Spleen (tissue), 11 donors: Measurements from ENCODE around the gene SPECC1. TPM values are rescaled to one million over a fixed set of nuclear protein-coding genes. Genes with fewer than 3 reads are reported as not detected.

Experiments
- DNase-seq: peaks from one replicate; pipeline ENCODE4 v3.0.0-alpha.2; 2020
- H3K27ac ChIP-seq, 8 donors: fragments of 200-600 bp; sonication (generic) in 7 of 8; 1 replicate in 4 of 8; 2 replicates in 4 of 8; pipeline versions ENCODE4 v1.5.0 to v1.8.0; 2016 to 2021; ENCODE audit warnings: inconsistent platforms in 4 of 8, mild to moderate bottlenecking in 4 of 8, moderate library complexity in 1 of 8
- H3K27me3 ChIP-seq, 7 donors: fragments of 200-600 bp; sonication (generic) in 6 of 7; replicated peaks in 1 of 7; 1 replicate in 4 of 7; 2 replicates in 3 of 7; pipeline versions ENCODE4 v1.5.0 to v1.8.0; 2016 to 2021; ENCODE audit warnings: inconsistent platforms in 3 of 7, mild to moderate bottlenecking in 1 of 7
- H3K36me3 ChIP-seq, 6 donors: fragments of 200-600 bp; sonication (generic) in 5 of 6; 1 replicate in 4 of 6; 2 replicates in 2 of 6; pipeline versions ENCODE4 v1.5.0 to v1.8.0; 2016 to 2021; ENCODE audit warnings: inconsistent platforms in 2 of 6
- H3K4me1 ChIP-seq, 6 donors: fragments of 200-600 bp; sonication (generic) in 5 of 6; 1 replicate in 3 of 6; 2 replicates in 3 of 6; pipeline versions ENCODE4 v1.5.0 to v1.8.0; 2016 to 2021; ENCODE audit warnings: inconsistent platforms in 3 of 6
- H3K4me3 ChIP-seq, 8 donors: fragments of 200-600 bp; sonication (generic) in 7 of 8; 1 replicate in 4 of 8; 2 replicates in 4 of 8; pipeline versions ENCODE4 v1.5.0 to v1.8.0; 2016 to 2021; ENCODE audit warnings: inconsistent platforms in 4 of 8, mild to moderate bottlenecking in 4 of 8, moderate library complexity in 2 of 8
- H3K9me3 ChIP-seq, 8 donors: fragments of 200-600 bp; sonication (generic) in 7 of 8; 1 replicate in 4 of 8; 2 replicates in 4 of 8; pipeline versions ENCODE4 v1.5.0 to v1.8.0; 2016 to 2021; ENCODE audit warnings: inconsistent platforms in 4 of 8
- POLR2A ChIP-seq, 3 donors: fragments of 450-650 bp; IDR thresholded peaks; one replicate each; pipeline ENCODE4 v1.5.1; 2017; ENCODE audit warnings: antibody characterized with exemption in 3 of 3, mild to moderate bottlenecking in 1 of 3
- POLR2AphosphoS5 ChIP-seq, 3 donors: sonication (generic); formaldehyde crosslinking; IDR thresholded peaks; one replicate each; pipeline ENCODE4 v1.5.1; 2017; ENCODE audit warnings: antibody characterized with exemption in 3 of 3
- WGBS, 5 donors: extraction: QIAGEN DNeasy Blood & Tissue Kit in 3 of 5; methylation state at CpG; one replicate each; pipeline versions ENCODE4 v1.1.5 to v1.1.7; 2013 to 2018; 5-methylcytosine and 5-hydroxymethylcytosine counted together
- intact Hi-C: fragments of 100-400 bp; cut with DNase I; formaldehyde crosslinking; loops from one replicate; pipeline ENCODE4 v1.15.0; 2023; ENCODE audit warnings: low total_unique reads
- polyA plus RNA-seq, 3 donors: library from polyadenylated mRNA; stranded (reverse); fragments of 200-250 nt; gene quantifications; one replicate each; pipeline ENCODE4 v1.2.1, GENCODE V29; 2013
- total RNA-seq, 7 donors: library from RNA; depleted of rRNA in 3 of 7; stranded (reverse); fragments of >200 nt in 3 of 7; fragmentation: NEBNext Ultra II Directional in 4 of 7; extraction: Animal tissue kit (Norgen Biotek cat#: 25700) in 4 of 7; gene quantifications; one replicate each; pipeline versions ENCODE4 v1.1.0 to v1.2.1, GENCODE V29; 2016 to 2021
- TF ChIP-seq, protein P1 (sequence below), 11 experiments: fragments of 200-600 bp in 7 of 11; fragments of 450-650 bp in 4 of 11; sonication (generic) in 4 of 11; IDR thresholded peaks in 8 of 11; conservative IDR thresholded peaks in 3 of 11; 1 replicate in 7 of 11; 2 replicates in 4 of 11; pipeline versions ENCODE4 v1.4.0 to v1.8.0; 2016 to 2021; ENCODE audit warnings: antibody characterized with exemption in 11 of 11, inconsistent platforms in 4 of 11, mild to moderate bottlenecking in 1 of 11
- donor health status: healthy with polysubstance abuse.
- donor health status: DM: no; HTN: no; CAD: no; lungs with moderate emphysema.
- donor health status: DM: no; HTN: no; CAD: no.
- donor health status: Bipolar disorder and iron deficiency.
- donor health status: healthy.
- donor health status: DM: no; HTN: no; CAD: no.
- donor health status: DM: yes; HTN: yes; CAD: no.

The SPECC1 gene
- total and polyA plus RNA-seq, 10 donors: 7.4 to 129 (median 84.8) TPM

DNA sequence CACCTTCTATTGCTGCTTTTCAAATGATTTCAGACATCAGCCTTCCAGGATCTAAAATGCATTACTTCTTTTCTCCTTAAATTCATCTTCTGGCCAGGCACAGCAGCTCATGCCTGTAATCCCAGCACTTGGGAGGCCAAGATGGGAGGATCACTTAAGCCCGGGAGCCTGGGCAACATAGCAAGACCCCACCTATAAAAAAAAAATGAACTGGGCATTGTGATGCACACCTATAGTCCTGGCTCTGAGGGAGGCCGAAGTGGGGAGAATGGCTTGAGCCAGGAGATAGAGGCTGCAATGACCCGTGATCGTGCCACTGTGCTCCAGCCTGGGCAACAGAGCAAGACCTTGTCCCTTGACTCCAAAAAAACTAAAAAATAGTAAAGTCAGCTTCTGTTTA lies 208.5 kb downstream of the SPECC1 start:
- 93 to 97% (median 96%) methylated on average over 4 of the region's 4 CpGs for WGBS, 5 donors
- Histone ChIP-seq H3K36me3 (no peaks in the 10 kb centered on the region), H3K9me3 (peaks cover 0 to 4% (median 0%) of the 10 kb centered on the region in 8 donors), H3K4me1 (no peaks in the 10 kb centered on the region), H3K4me3 (no peak overlapping the region), H3K27me3 (no peaks in the 10 kb centered on the region), H3K27ac (no peak overlapping the region)
- TF ChIP-seq POLR2A (IDR thresholded peaks at IDR 0.05) (no peak), POLR2AphosphoS5 (IDR thresholded peaks at IDR 0.05) (no peak)
- TF ChIP-seq, protein P1, sequence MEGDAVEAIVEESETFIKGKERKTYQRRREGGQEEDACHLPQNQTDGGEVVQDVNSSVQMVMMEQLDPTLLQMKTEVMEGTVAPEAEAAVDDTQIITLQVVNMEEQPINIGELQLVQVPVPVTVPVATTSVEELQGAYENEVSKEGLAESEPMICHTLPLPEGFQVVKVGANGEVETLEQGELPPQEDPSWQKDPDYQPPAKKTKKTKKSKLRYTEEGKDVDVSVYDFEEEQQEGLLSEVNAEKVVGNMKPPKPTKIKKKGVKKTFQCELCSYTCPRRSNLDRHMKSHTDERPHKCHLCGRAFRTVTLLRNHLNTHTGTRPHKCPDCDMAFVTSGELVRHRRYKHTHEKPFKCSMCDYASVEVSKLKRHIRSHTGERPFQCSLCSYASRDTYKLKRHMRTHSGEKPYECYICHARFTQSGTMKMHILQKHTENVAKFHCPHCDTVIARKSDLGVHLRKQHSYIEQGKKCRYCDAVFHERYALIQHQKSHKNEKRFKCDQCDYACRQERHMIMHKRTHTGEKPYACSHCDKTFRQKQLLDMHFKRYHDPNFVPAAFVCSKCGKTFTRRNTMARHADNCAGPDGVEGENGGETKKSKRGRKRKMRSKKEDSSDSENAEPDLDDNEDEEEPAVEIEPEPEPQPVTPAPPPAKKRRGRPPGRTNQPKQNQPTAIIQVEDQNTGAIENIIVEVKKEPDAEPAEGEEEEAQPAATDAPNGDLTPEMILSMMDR (IDR thresholded peaks at IDR 0.05 in 8 of 11, conservative IDR thresholded peaks at IDR 0.05 in 3 of 11): no peak
- DNase-seq: no peak
- intact Hi-C loops: no loop called here

DNA sequence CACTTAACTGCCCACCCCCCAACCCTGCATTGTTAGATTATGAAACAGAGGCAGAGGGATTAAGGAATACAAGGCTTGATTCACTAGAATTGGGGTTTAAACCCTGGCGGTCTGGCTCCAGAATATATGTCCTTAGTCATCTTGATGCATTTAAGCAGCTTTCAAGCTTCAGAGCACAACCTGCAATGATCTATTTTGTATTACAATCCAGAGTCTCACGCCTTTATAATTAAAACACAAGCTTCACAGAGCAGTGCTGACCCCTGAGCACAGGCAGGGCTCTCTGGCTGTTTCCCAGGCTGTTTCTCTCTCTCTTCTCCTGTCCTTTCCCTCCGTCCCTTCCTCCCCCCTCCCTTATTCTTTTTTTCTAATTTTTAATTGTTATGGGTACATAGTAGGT lies 209.1 kb downstream of the SPECC1 start:
- no peaks in the 10 kb centered on the region for H3K4me1 ChIP-seq
- DNase-seq: no peak
- H3K9me3 ChIP-seq: peaks cover 0 to 4% (median 0%) of the 10 kb centered on the region in 8 donors
- no peak overlapping the region for H3K4me3 ChIP-seq
- intact Hi-C loops: no loop called here
- H3K36me3 ChIP-seq: no peaks in the 10 kb centered on the region
- 88 to 93% (median 90%) methylated on average over 3 of the region's 3 CpGs for WGBS, 5 donors
- no peak overlapping the region for H3K27ac ChIP-seq
- no peaks in the 10 kb centered on the region for H3K27me3 ChIP-seq
- TF ChIP-seq, protein P1 (IDR thresholded peaks at IDR 0.05 in 8 of 11, conservative IDR thresholded peaks at IDR 0.05 in 3 of 11): no peak
- no peak for TF ChIP-seq POLR2AphosphoS5 (IDR thresholded peaks at IDR 0.05)
- TF ChIP-seq POLR2A (IDR thresholded peaks at IDR 0.05): no peak

DNA sequence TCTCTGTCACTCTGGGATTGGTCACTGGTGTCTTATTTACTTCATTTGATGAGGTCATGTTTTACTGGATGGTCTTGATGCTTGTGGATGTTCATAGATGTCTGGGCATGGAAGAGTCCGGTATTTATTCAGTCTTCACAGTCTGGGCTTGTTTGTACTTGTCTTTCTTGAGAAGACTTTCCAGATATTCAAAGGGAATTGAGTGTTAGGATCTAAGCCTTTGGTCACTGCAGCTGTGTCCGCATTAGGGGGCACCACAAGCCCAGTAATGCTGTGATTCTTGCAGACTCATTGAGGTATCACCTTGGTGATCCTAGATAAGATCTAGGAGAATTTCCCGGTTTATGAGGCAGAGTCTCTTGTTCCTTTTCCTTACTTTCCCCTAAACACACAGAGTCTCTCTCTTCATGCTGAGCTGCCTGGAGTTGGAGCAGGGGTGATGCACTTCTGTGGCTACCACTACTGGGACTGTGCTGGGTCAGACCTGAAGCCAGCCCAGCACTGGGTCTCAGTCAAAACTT lies 214.7 kb downstream of the SPECC1 start:
- WGBS, 5 donors: 70 to 84% (median 81%) methylated on average over 3 of the region's 3 CpGs
- Histone ChIP-seq H3K27ac (peak overlapping the region in 1 of 8 donors; percentile 22), H3K4me3 (no peak overlapping the region)

DNA sequence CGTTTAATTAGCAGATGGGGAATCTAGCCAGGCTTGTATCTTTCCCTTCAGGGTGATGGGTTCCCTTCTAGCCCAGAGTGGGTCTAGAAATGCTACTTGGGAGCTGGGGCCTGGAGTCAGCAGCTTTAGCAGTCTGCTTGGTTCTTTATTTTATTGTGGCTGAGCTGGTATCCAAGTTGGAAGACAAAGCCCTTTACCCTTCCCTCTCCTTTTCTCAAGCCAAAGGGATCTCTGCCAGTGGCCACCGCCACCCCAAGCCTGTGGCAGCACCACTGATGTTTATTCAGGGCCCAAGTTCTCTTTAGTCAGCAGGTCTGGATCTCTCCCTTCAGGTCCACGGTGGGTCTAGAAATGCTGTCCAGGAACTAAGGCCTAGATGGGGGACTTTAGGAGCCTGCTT lies 215.2 kb downstream of the SPECC1 start:
- intact Hi-C loops: no loop called here
- WGBS, 5 donors: 56 to 76% (median 74%) methylated on average over 3 of the region's 3 CpGs
- Histone ChIP-seq H3K27ac (peak overlapping the region in 1 of 8 donors; percentile 22), H3K4me3 (no peak overlapping the region), H3K36me3 (peaks cover 0 to 22% (median 5%) of the 10 kb centered on the region in 6 donors), H3K4me1 (peaks cover 0 to 11% (median 0%) of the 10 kb centered on the region in 6 donors), H3K9me3 (peaks cover 0 to 4% (median 0%) of the 10 kb centered on the region in 8 donors), H3K27me3 (no peaks in the 10 kb centered on the region)
- TF ChIP-seq POLR2A (IDR thresholded peaks at IDR 0.05) (no peak), POLR2AphosphoS5 (IDR thresholded peaks at IDR 0.05) (no peak)
- TF ChIP-seq, protein P1 (IDR thresholded peaks at IDR 0.05 in 8 of 11, conservative IDR thresholded peaks at IDR 0.05 in 3 of 11): no peak
- no peak for DNase-seq

More for the DNA sequence above, 214.7 kb downstream of the SPECC1 start:
- H3K9me3 ChIP-seq: peaks cover 0 to 4% (median 0%) of the 10 kb centered on the region in 8 donors
- H3K4me1 ChIP-seq: peaks cover 0 to 11% (median 0%) of the 10 kb centered on the region in 6 donors
- no peak for TF ChIP-seq POLR2AphosphoS5 (IDR thresholded peaks at IDR 0.05)
- TF ChIP-seq, protein P1 (IDR thresholded peaks at IDR 0.05 in 8 of 11, conservative IDR thresholded peaks at IDR 0.05 in 3 of 11): no peak
- TF ChIP-seq POLR2A (IDR thresholded peaks at IDR 0.05): no peak
- H3K27me3 ChIP-seq: no peaks in the 10 kb centered on the region
- peaks cover 0 to 16% (median 2%) of the 10 kb centered on the region in 6 donors for H3K36me3 ChIP-seq
- no peak for DNase-seq
- intact Hi-C loops: no loop called here
